Stomach smooth muscle (tissue), 2 donors: ENCODE measurements around the gene HS3ST4.

Experiments
- H3K27ac ChIP-seq: one replicate; pipeline ENCODE4 v1.7.0; 2013; ENCODE audit warnings: mild to moderate bottlenecking, low read length, inconsistent platforms
- H3K27me3 ChIP-seq, 2 donors: one replicate each; pipeline ENCODE4 v1.7.0; 2013; ENCODE audit warnings: low read length in 2 of 2; ENCODE audit not compliant: insufficient read depth in 2 of 2, control insufficient read depth in 1 of 2
- H3K36me3 ChIP-seq, 2 donors: one replicate each; pipeline ENCODE4 v1.7.0; 2013; ENCODE audit warnings: low read length in 2 of 2; ENCODE audit not compliant: control insufficient read depth in 2 of 2, insufficient read depth in 2 of 2
- H3K4me1 ChIP-seq: one replicate; pipeline ENCODE4 v1.7.0; 2013; ENCODE audit warnings: low read length; ENCODE audit not compliant: control insufficient read depth, insufficient read depth
- H3K4me3 ChIP-seq, 2 donors: one replicate each; pipeline ENCODE4 v1.7.0; 2013; ENCODE audit warnings: low read length in 2 of 2
- H3K9ac ChIP-seq, 2 donors: one replicate each; pipeline ENCODE4 v1.7.0; 2013; ENCODE audit warnings: low read length in 2 of 2, mild to moderate bottlenecking in 1 of 2
- H3K9me3 ChIP-seq, 2 donors: one replicate each; pipeline ENCODE4 v1.7.0; 2013; ENCODE audit warnings: low read length in 2 of 2; ENCODE audit not compliant: control insufficient read depth in 2 of 2
- donor health status: healthy.
- donor health status: Pancreatic carcinoma.

HS3ST4 gene

GRCh38 chr16:26128296-26128695 is 436.5 kb downstream of the HS3ST4 start:
- H3K9me3 ChIP-seq = no peaks in the 10 kb centered on the region
- H3K36me3 ChIP-seq = no peaks in the 10 kb centered on the region
- H3K9ac ChIP-seq = no peak overlapping the region
- H3K27ac ChIP-seq = no peak overlapping the region
- no peaks in the 10 kb centered on the region for H3K4me1 ChIP-seq
- no peak overlapping the region for H3K4me3 ChIP-seq
- no peaks in the 10 kb centered on the region for H3K27me3 ChIP-seq

- Histone ChIP-seq H3K27ac (no peak overlapping the region), H3K4me1 (no peaks in the 10 kb centered on the region), H3K27me3 (no peaks in the 10 kb centered on the region), H3K9ac (no peak overlapping the region), H3K4me3 (no peak overlapping the region), H3K36me3 (no peaks in the 10 kb centered on the region), H3K9me3 (no peaks in the 10 kb centered on the region)
These were observed 438.2 kb downstream of the HS3ST4 start for GRCh38 chr16:26129997-26130396.

- no peaks in the 10 kb centered on the region for H3K9me3 ChIP-seq
- H3K27me3 ChIP-seq = no peaks in the 10 kb centered on the region
- no peaks in the 10 kb centered on the region for H3K4me1 ChIP-seq
- H3K36me3 ChIP-seq = no peaks in the 10 kb centered on the region
- no peak overlapping the region for H3K27ac ChIP-seq
- H3K9ac ChIP-seq = no peak overlapping the region
- no peak overlapping the region for H3K4me3 ChIP-seq
These were observed 441.8 kb downstream of the HS3ST4 start for GRCh38 chr16:26133416-26134093.

- no peak overlapping the region for H3K27ac ChIP-seq
- no peak overlapping the region for H3K9ac ChIP-seq
- H3K4me1 ChIP-seq = no peaks in the 10 kb centered on the region
- no peaks in the 10 kb centered on the region for H3K27me3 ChIP-seq
- H3K36me3 ChIP-seq = no peaks in the 10 kb centered on the region
- no peak overlapping the region for H3K4me3 ChIP-seq
- H3K9me3 ChIP-seq = no peaks in the 10 kb centered on the region
These were observed 442.8 kb downstream of the HS3ST4 start for GRCh38 chr16:26134588-26134987.

GRCh38 chr16:26137956-26138355 is 446.2 kb downstream of the HS3ST4 start:
- Histone ChIP-seq H3K36me3 (no peaks in the 10 kb centered on the region), H3K4me3 (no peak overlapping the region), H3K9me3 (peaks cover 0 to 3% of the 10 kb centered on the region in 2 donors), H3K4me1 (no peaks in the 10 kb centered on the region), H3K9ac (no peak overlapping the region), H3K27me3 (no peaks in the 10 kb centered on the region), H3K27ac (no peak overlapping the region)

- Histone ChIP-seq H3K4me1 (no peaks in the 10 kb centered on the region), H3K36me3 (no peaks in the 10 kb centered on the region), H3K9ac (no peak overlapping the region), H3K27ac (no peak overlapping the region), H3K9me3 (peaks cover 0 to 3% of the 10 kb centered on the region in 2 donors), H3K4me3 (no peak overlapping the region), H3K27me3 (no peaks in the 10 kb centered on the region)
These were observed 447.3 kb downstream of the HS3ST4 start for GRCh38 chr16:26139091-26139490.

GRCh38 chr16:26139884-26140283 is 448.1 kb downstream of the HS3ST4 start:
- H3K27me3 ChIP-seq = no peaks in the 10 kb centered on the region
- no peaks in the 10 kb centered on the region for H3K4me1 ChIP-seq

GRCh38 chr16:26149364-26150190 is 457.8 kb downstream of the HS3ST4 start:
- Histone ChIP-seq H3K27ac (no peak overlapping the region), H3K9ac (no peak overlapping the region), H3K4me1 (no peaks in the 10 kb centered on the region)

More at GRCh38 chr16:26139884-26140283, 448.1 kb downstream of the HS3ST4 start:
- H3K4me3 ChIP-seq = no peak overlapping the region
- no peak overlapping the region for H3K27ac ChIP-seq
- no peaks in the 10 kb centered on the region for H3K36me3 ChIP-seq
- H3K9ac ChIP-seq = no peak overlapping the region
- H3K9me3 ChIP-seq = peaks cover 0 to 3% of the 10 kb centered on the region in 2 donors

GRCh38 chr16:26155221-26155620 is 463.5 kb downstream of the HS3ST4 start:
- Histone ChIP-seq H3K9me3 (peaks cover 0 to 4% of the 10 kb centered on the region in 2 donors), H3K27me3 (no peaks in the 10 kb centered on the region), H3K9ac (no peak overlapping the region), H3K4me1 (no peaks in the 10 kb centered on the region), H3K27ac (no peak overlapping the region), H3K4me3 (no peak overlapping the region), H3K36me3 (no peaks in the 10 kb centered on the region)

More at GRCh38 chr16:26149364-26150190, 457.8 kb downstream of the HS3ST4 start:
- Histone ChIP-seq H3K36me3 (no peaks in the 10 kb centered on the region), H3K4me3 (no peak overlapping the region), H3K27me3 (peaks cover 0 to 4% of the 10 kb centered on the region in 2 donors), H3K9me3 (no peaks in the 10 kb centered on the region)

- Histone ChIP-seq H3K27ac (no peak overlapping the region), H3K27me3 (no peaks in the 10 kb centered on the region), H3K9me3 (peaks cover 0 to 4% of the 10 kb centered on the region in 2 donors), H3K4me3 (no peak overlapping the region), H3K36me3 (no peaks in the 10 kb centered on the region), H3K9ac (no peak overlapping the region), H3K4me1 (no peaks in the 10 kb centered on the region)
These were observed 465.6 kb downstream of the HS3ST4 start for GRCh38 chr16:26157319-26157718.
